HepG2 (cell line): Measurements from ENCODE around the gene SMIM14. TPM values are rescaled to one million over a fixed set of nuclear protein-coding genes. Genes with fewer than 3 reads are reported as not detected.

Experiments
- CHCHD3 ChIP-seq: sonication (generic); formaldehyde crosslinking; IDR thresholded peaks from 2 replicates; pipeline ENCODE4 v1.8.0; 2022; ENCODE audit warnings: mild to moderate bottlenecking, missing genetic modification reagents, moderate library complexity
- CHD4 ChIP-seq: fragments of 200-600 bp; sonication (generic); IDR thresholded peaks from 2 replicates; pipeline ENCODE4 v1.7.0; 2017; ENCODE audit warnings: mild to moderate bottlenecking, low read length, borderline replicate concordance
- ERF ChIP-seq: IDR thresholded peaks from 2 replicates; pipeline ENCODE4 v1.6.1; 2018; ENCODE audit warnings: missing biosample characterization, missing genetic modification reagents
- HNRNPLL ChIP-seq: fragments of 200-400 bp; formaldehyde crosslinking; IDR thresholded peaks from 2 replicates; pipeline ENCODE4 v1.6.1; 2017; ENCODE audit warnings: mild to moderate bottlenecking, low read depth, low read length; ENCODE audit not compliant: poor library complexity, severe bottlenecking
- ISX ChIP-seq: sonication (generic); formaldehyde crosslinking; conservative IDR thresholded peaks from 2 replicates; pipeline ENCODE4 v1.5.0; 2020; ENCODE audit warnings: missing genetic modification reagents
- KLF6 ChIP-seq: IDR thresholded peaks from 2 replicates; pipeline ENCODE4 v1.8.0; 2016; ENCODE audit warnings: missing biosample characterization, missing genetic modification reagents
- MBD4 ChIP-seq: IDR thresholded peaks from 2 replicates; pipeline ENCODE4 v1.6.1; 2012; ENCODE audit warnings: low read length, inconsistent platforms, borderline replicate concordance
- NFE2 ChIP-seq: sonication (generic); formaldehyde crosslinking; IDR thresholded peaks from 2 replicates; pipeline ENCODE4 v1.4.0; 2020; ENCODE audit warnings: missing genetic modification reagents
- NFKBIZ ChIP-seq: IDR thresholded peaks from 2 replicates; pipeline ENCODE4 v1.6.1; 2018; ENCODE audit warnings: missing genetic modification reagents, missing compliant biosample characterization
- NR2F1 ChIP-seq, 2 experiments: fragments of 450-650 bp in 1 of 2; formaldehyde crosslinking in 1 of 2; IDR thresholded peaks; 2 replicates each; pipeline versions ENCODE4 v1.5.0 to v1.6.1; 2016 to 2020; ENCODE audit warnings: mild to moderate bottlenecking in 1 of 2, missing compliant biosample characterization in 1 of 2, missing genetic modification reagents in 1 of 2, moderate library complexity in 1 of 2
- PAX8 ChIP-seq: sonication (generic); formaldehyde crosslinking; IDR thresholded peaks from 2 replicates; pipeline ENCODE4 v1.8.0; 2022; ENCODE audit warnings: mild to moderate bottlenecking, missing genetic modification reagents, borderline replicate concordance
- PHB2 ChIP-seq: fragments of 450-650 bp; IDR thresholded peaks from 2 replicates; pipeline ENCODE4 v1.6.1; 2018; ENCODE audit not compliant: partially characterized antibody
- POLR2G ChIP-seq: fragments of 200-400 bp; formaldehyde crosslinking; IDR thresholded peaks from 2 replicates; pipeline ENCODE4 v1.6.1; 2018; ENCODE audit warnings: mild to moderate bottlenecking, low read depth, low read length, moderate library complexity
- SP140L ChIP-seq: sonication (generic); formaldehyde crosslinking; IDR thresholded peaks from 2 replicates; pipeline ENCODE4 v1.4.0; 2020; ENCODE audit warnings: missing genetic modification reagents, borderline replicate concordance
- U2AF2 ChIP-seq: fragments of 200-400 bp; formaldehyde crosslinking; IDR thresholded peaks from 2 replicates; pipeline ENCODE4 v1.6.1; 2017; ENCODE audit warnings: low read depth, mild to moderate bottlenecking, low read length
- XBP1 ChIP-seq: sonication (generic); formaldehyde crosslinking; IDR thresholded peaks from 2 replicates; pipeline ENCODE4 v1.5.0; 2020; ENCODE audit warnings: missing genetic modification reagents
- ZBTB8A ChIP-seq: sonication (generic); formaldehyde crosslinking; IDR thresholded peaks from 2 replicates; pipeline ENCODE4 v1.4.0; 2020; ENCODE audit warnings: mild to moderate bottlenecking, low read depth, missing genetic modification reagents, borderline replicate concordance
- ZFP36L2 ChIP-seq: sonication (generic); formaldehyde crosslinking; IDR thresholded peaks from 2 replicates; pipeline ENCODE4 v1.4.0; 2020; ENCODE audit warnings: missing genetic modification reagents
- ZNF235 ChIP-seq: sonication (generic); formaldehyde crosslinking; IDR thresholded peaks from 2 replicates; pipeline ENCODE4 v1.8.1; 2023; ENCODE audit warnings: mild to moderate bottlenecking, missing genetic modification reagents, borderline replicate concordance
- ZNF431 ChIP-seq: sonication (generic); formaldehyde crosslinking; IDR thresholded peaks from 2 replicates; pipeline ENCODE4 v1.9.0; 2022; ENCODE audit warnings: missing genetic modification reagents, low read depth, mild to moderate bottlenecking, borderline replicate concordance
- ZNF549 ChIP-seq: sonication (generic); formaldehyde crosslinking; IDR thresholded peaks from 2 replicates; pipeline ENCODE4 v1.5.0; 2020; ENCODE audit warnings: missing genetic modification reagents
- ZNF557 ChIP-seq: sonication (generic); formaldehyde crosslinking; IDR thresholded peaks from 2 replicates; pipeline ENCODE4 v1.4.0; 2020; ENCODE audit warnings: missing genetic modification reagents
- ZNF780A ChIP-seq: sonication (generic); formaldehyde crosslinking; IDR thresholded peaks from 2 replicates; pipeline ENCODE4 v1.8.0; 2022; ENCODE audit warnings: mild to moderate bottlenecking, missing genetic modification reagents, moderate library complexity
- polyA plus RNA-seq, 8 experiments: library from polyadenylated mRNA; depleted of rRNA in 3 of 8; stranded (reverse) in 7 of 8; unstranded in 1 of 8; fragments of >200 nt; fragmentation: Illumina TruSeq in 4 of 8; extraction: Trizol in 4 of 8; gene quantifications; 2 replicates each; pipeline versions ENCODE4 v1.2.1 to v1.2.3, GENCODE V29; 2011 to 2016; ENCODE audit warnings: low read depth in 4 of 8, missing spikeins in 1 of 8, mixed read lengths in 1 of 8; ENCODE audit not compliant: insufficient read depth in 1 of 8
- total RNA-seq, 5 experiments: library from RNA; depleted of rRNA; stranded (reverse); fragments of >200 nt; fragmentation: Illumina TruSeq; extraction: Trizol; gene quantifications; 2 replicates each; pipeline ENCODE4 v1.2.3, GENCODE V29; 2016; ENCODE audit warnings: low read depth in 1 of 5
- TF ChIP-seq, protein P1 (sequence below): sonication (generic); formaldehyde crosslinking; IDR thresholded peaks from 2 replicates; pipeline ENCODE4 v1.4.0; 2020; ENCODE audit warnings: low read depth, missing genetic modification reagents
- TF ChIP-seq, protein P2 (sequence below): sonication (generic); formaldehyde crosslinking; IDR thresholded peaks from 2 replicates; pipeline ENCODE4 v1.4.0; 2020; ENCODE audit warnings: mild to moderate bottlenecking, missing genetic modification reagents
- TF ChIP-seq, protein P3 (sequence below): sonication (generic); formaldehyde crosslinking; IDR thresholded peaks from 2 replicates; pipeline ENCODE4 v1.4.0; 2020; ENCODE audit warnings: missing genetic modification reagents

The SMIM14 gene
- total and polyA plus RNA-seq, 2 of the 13 experiments (the other 11 are each of a cell fraction or from before 2014, with no cell fraction given): 16.3 to 28.1 TPM

DNA sequence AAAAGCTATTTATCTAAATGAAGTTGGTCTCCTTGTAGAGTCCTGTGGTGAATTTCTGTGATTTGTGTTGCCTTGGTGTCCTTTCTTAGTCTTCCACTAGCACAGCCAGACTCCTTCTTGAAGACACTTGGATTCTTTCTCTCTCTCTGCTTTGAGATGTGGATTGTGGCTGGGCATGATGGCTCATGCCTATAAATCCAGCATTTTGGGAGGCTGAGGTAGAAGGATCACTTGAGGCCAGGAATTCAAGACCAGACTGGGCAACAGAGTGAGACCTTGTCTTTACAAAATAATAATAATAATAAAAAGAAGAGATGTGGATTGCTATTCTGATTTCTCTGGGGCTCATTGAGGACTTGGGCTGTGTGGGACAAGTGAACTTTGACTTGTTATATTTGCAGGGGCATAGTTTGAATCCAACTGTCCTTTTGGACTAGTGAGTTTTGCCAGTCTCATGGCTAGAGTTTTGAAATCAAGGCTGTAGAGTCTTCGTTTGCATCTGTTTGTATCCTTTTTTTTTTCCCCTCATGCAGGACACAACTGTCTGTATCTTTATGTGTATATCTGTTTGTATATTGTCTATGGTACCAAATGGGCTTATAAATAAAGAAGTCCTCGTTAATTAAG lies 11.1 kb upstream of the SMIM14 start (continued):
- TF ChIP-seq, protein P1, sequence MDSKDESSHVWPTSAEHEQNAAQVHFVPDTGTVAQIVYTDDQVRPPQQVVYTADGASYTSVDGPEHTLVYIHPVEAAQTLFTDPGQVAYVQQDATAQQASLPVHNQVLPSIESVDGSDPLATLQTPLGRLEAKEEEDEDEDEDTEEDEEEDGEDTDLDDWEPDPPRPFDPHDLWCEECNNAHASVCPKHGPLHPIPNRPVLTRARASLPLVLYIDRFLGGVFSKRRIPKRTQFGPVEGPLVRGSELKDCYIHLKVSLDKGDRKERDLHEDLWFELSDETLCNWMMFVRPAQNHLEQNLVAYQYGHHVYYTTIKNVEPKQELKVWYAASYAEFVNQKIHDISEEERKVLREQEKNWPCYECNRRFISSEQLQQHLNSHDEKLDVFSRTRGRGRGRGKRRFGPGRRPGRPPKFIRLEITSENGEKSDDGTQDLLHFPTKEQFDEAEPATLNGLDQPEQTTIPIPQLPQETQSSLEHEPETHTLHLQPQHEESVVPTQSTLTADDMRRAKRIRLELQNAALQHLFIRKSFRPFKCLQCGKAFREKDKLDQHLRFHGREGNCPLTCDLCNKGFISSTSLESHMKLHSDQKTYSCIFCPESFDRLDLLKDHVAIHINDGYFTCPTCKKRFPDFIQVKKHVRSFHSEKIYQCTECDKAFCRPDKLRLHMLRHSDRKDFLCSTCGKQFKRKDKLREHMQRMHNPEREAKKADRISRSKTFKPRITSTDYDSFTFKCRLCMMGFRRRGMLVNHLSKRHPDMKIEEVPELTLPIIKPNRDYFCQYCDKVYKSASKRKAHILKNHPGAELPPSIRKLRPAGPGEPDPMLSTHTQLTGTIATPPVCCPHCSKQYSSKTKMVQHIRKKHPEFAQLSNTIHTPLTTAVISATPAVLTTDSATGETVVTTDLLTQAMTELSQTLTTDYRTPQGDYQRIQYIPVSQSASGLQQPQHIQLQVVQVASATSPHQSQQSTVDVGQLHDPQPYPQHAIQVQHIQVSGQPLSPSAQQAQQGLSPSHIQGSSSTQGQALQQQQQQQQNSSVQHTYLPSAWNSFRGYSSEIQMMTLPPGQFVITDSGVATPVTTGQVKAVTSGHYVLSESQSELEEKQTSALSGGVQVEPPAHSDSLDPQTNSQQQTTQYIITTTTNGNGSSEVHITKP: no peak
- TF ChIP-seq NFKBIZ (CRISPR knock-in tag): no peak
- TF ChIP-seq HNRNPLL: no peak
- no peak for TF ChIP-seq ISX (CRISPR knock-in tag)
- peak; percentile 69; the same call in 1 of the 2 replicates for TF ChIP-seq CHD4
- TF ChIP-seq NR2F1 (CRISPR knock-in tag; IDR thresholded peaks at IDR 0.05): peak in 1 of 2 experiments; percentile 58; a peak in 2 of 4 replicates
- TF ChIP-seq NFE2 (CRISPR knock-in tag): no peak
- TF ChIP-seq ZNF549 (CRISPR knock-in tag): no peak
- TF ChIP-seq, protein P2, sequence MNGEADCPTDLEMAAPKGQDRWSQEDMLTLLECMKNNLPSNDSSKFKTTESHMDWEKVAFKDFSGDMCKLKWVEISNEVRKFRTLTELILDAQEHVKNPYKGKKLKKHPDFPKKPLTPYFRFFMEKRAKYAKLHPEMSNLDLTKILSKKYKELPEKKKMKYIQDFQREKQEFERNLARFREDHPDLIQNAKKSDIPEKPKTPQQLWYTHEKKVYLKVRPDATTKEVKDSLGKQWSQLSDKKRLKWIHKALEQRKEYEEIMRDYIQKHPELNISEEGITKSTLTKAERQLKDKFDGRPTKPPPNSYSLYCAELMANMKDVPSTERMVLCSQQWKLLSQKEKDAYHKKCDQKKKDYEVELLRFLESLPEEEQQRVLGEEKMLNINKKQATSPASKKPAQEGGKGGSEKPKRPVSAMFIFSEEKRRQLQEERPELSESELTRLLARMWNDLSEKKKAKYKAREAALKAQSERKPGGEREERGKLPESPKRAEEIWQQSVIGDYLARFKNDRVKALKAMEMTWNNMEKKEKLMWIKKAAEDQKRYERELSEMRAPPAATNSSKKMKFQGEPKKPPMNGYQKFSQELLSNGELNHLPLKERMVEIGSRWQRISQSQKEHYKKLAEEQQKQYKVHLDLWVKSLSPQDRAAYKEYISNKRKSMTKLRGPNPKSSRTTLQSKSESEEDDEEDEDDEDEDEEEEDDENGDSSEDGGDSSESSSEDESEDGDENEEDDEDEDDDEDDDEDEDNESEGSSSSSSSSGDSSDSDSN (CRISPR knock-in tag): no peak
- TF ChIP-seq U2AF2: no peak
- TF ChIP-seq KLF6 (CRISPR knock-in tag): no peak
- no peak for TF ChIP-seq PAX8 (CRISPR knock-in tag)
- no peak for TF ChIP-seq ZNF235
- TF ChIP-seq ZNF431 (CRISPR knock-in tag): no peak
- TF ChIP-seq MBD4: no peak
- TF ChIP-seq XBP1 (CRISPR knock-in tag): no peak
- no peak for TF ChIP-seq ZNF557
- TF ChIP-seq CHCHD3 (CRISPR knock-in tag): no peak
- no peak for TF ChIP-seq ZNF780A (CRISPR knock-in tag)
- TF ChIP-seq ZBTB8A (CRISPR knock-in tag): no peak
- TF ChIP-seq ERF (CRISPR knock-in tag): no peak
- no peak for TF ChIP-seq POLR2G
- TF ChIP-seq ZFP36L2 (CRISPR knock-in tag): no peak
- TF ChIP-seq, protein P3, sequence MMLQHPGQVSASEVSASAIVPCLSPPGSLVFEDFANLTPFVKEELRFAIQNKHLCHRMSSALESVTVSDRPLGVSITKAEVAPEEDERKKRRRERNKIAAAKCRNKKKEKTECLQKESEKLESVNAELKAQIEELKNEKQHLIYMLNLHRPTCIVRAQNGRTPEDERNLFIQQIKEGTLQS: no peak
- TF ChIP-seq SP140L (CRISPR knock-in tag): no peak
- no peak for TF ChIP-seq PHB2
